B cell (primary cell): ENCODE measurements around the gene MAJIN.

Experiments used
- EZH2 ChIP-seq: IDR thresholded peaks from 2 replicates; pipeline ENCODE4 v1.6.1; 2012; ENCODE audit warnings: borderline replicate concordance, low read depth, mild to moderate bottlenecking, moderate library complexity, low read length; ENCODE audit not compliant: insufficient read depth, poor library complexity, severe bottlenecking
- TF ChIP-seq, protein P1 (sequence below): fragments of 200-600 bp; IDR thresholded peaks from one replicate; pipeline ENCODE4 v1.8.0; 2022; ENCODE audit warnings: antibody characterized with exemption, mild to moderate bottlenecking

DNA sequence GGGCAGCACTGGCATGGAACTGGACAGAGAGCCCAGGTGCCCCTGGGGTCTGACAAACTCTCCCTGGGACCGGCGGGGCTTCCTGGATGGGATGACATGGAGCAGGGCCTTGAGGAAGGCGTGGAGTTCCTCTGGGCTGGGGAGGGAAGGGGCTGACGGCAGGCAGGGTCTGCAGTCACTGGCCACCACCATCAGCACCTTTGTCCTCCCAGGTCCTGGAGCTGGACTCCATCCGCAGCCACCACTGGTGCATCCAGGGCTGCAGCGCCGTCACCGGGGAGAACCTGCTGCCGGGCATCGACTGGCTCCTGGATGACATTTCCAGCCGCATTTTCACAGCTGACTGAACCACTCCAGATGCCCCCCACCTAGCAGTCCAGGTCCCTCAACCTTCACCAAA lies 49.6 kb upstream of the MAJIN start:
- TF ChIP-seq, protein P1, sequence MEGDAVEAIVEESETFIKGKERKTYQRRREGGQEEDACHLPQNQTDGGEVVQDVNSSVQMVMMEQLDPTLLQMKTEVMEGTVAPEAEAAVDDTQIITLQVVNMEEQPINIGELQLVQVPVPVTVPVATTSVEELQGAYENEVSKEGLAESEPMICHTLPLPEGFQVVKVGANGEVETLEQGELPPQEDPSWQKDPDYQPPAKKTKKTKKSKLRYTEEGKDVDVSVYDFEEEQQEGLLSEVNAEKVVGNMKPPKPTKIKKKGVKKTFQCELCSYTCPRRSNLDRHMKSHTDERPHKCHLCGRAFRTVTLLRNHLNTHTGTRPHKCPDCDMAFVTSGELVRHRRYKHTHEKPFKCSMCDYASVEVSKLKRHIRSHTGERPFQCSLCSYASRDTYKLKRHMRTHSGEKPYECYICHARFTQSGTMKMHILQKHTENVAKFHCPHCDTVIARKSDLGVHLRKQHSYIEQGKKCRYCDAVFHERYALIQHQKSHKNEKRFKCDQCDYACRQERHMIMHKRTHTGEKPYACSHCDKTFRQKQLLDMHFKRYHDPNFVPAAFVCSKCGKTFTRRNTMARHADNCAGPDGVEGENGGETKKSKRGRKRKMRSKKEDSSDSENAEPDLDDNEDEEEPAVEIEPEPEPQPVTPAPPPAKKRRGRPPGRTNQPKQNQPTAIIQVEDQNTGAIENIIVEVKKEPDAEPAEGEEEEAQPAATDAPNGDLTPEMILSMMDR: no peak
- no peak for TF ChIP-seq EZH2
